GM23338 (cell line): ENCODE measurements around the gene RHO. TPM values are rescaled to one million over a fixed set of nuclear protein-coding genes. Genes with fewer than 3 reads are reported as not detected.

Experiments used
- ATAC-seq: fragments of 200-7000 bp; cut with Tn5 transposase; 3 replicates; pipeline ENCODE4 v1.9.1; 2020
- DNase-seq: peaks from one replicate; pipeline ENCODE4 v3.0.0-alpha.2; 2015; ENCODE audit warnings: low spot score
- H2AFZ ChIP-seq: fragments of 200-600 bp; sonication (generic); 2 replicates; pipeline ENCODE4 v1.8.0; 2016; ENCODE audit warnings: antibody characterized with exemption, mild to moderate bottlenecking, moderate library complexity
- H3F3A ChIP-seq: fragments of 200-600 bp; sonication (generic); replicated peaks from 2 replicates; pipeline ENCODE4 v1.8.0; 2017; ENCODE audit warnings: antibody characterized with exemption, mixed run types, low read depth
- H3K27ac ChIP-seq: fragments of 200-600 bp; sonication (generic); 2 replicates; pipeline ENCODE4 v1.6.1; 2016; ENCODE audit warnings: low read depth
- H3K27me3 ChIP-seq: fragments of 200-600 bp; sonication (generic); 2 replicates; pipeline ENCODE4 v1.8.0; 2016; ENCODE audit warnings: mild to moderate bottlenecking, mixed run types, moderate library complexity; ENCODE audit not compliant: insufficient read depth
- H3K36me3 ChIP-seq: fragments of 200-600 bp; sonication (generic); 2 replicates; pipeline ENCODE4 v1.8.0; 2016; ENCODE audit warnings: mild to moderate bottlenecking; ENCODE audit not compliant: insufficient read depth
- H3K4me1 ChIP-seq: fragments of 200-600 bp; sonication (generic); 2 replicates; pipeline ENCODE4 v1.8.0; 2016; ENCODE audit warnings: mild to moderate bottlenecking, moderate library complexity; ENCODE audit not compliant: insufficient read depth
- H3K4me2 ChIP-seq: fragments of 200-600 bp; sonication (generic); 2 replicates; pipeline ENCODE4 v1.7.1; 2017; ENCODE audit warnings: mixed run types
- H3K4me3 ChIP-seq: fragments of 200-600 bp; sonication (generic); 2 replicates; pipeline ENCODE4 v1.6.1; 2016; ENCODE audit warnings: mixed run types
- H3K79me2 ChIP-seq: fragments of 200-600 bp; sonication (generic); replicated peaks from 2 replicates; pipeline ENCODE4 v1.8.0; 2017; ENCODE audit warnings: mild to moderate bottlenecking; ENCODE audit not compliant: insufficient read depth
- H3K9me2 ChIP-seq: fragments of 200-600 bp; sonication (generic); 2 replicates; pipeline ENCODE4 v1.8.0; 2017; ENCODE audit not compliant: insufficient read depth
- H4K20me1 ChIP-seq: fragments of 200-600 bp; sonication (generic); replicated peaks from 2 replicates; pipeline ENCODE4 v1.8.0; 2017; ENCODE audit warnings: mild to moderate bottlenecking; ENCODE audit not compliant: insufficient read depth
- H3K27ac Mint-ChIP-seq: 2 replicates; pipeline ENCODE4 v1.8.0; 2020; ENCODE audit warnings: inconsistent platforms, mild to moderate bottlenecking, moderate library complexity, mixed read lengths
- H3K27me3 Mint-ChIP-seq: 3 replicates; pipeline ENCODE4 v1.8.0; 2022; ENCODE audit warnings: low read depth, mild to moderate bottlenecking, moderate library complexity, mixed read lengths, inconsistent platforms; ENCODE audit not compliant: insufficient read depth, poor library complexity
- H3K36me3 Mint-ChIP-seq: 3 replicates; pipeline ENCODE4 v1.8.0; 2021; ENCODE audit warnings: low read depth, mild to moderate bottlenecking, inconsistent platforms, moderate library complexity, mixed read lengths
- H3K4me1 Mint-ChIP-seq: 3 replicates; pipeline ENCODE4 v1.8.0; 2020; ENCODE audit warnings: mild to moderate bottlenecking, inconsistent platforms, mixed read lengths
- H3K4me3 Mint-ChIP-seq: 3 replicates; pipeline ENCODE4 v1.8.0; 2021; ENCODE audit warnings: moderate library complexity, mild to moderate bottlenecking, inconsistent platforms, mixed read lengths
- H3K9me3 Mint-ChIP-seq: 3 replicates; pipeline ENCODE4 v1.8.0; 2020; ENCODE audit warnings: moderate library complexity, mild to moderate bottlenecking, inconsistent platforms, mixed read lengths
- CREB1 ChIP-seq: fragments of 250-450 bp; sonication (Bioruptor Pico); IDR thresholded peaks from 2 replicates; pipeline ENCODE4 v1.5.0; 2020; ENCODE audit warnings: low read depth, mild to moderate bottlenecking, moderate library complexity
- EZH2 ChIP-seq: fragments of 200-600 bp; sonication (generic); IDR thresholded peaks from one replicate; pipeline ENCODE4 v1.8.0; 2017; ENCODE audit warnings: antibody characterized with exemption, mild to moderate bottlenecking, low read depth; ENCODE audit not compliant: unreplicated experiment
- JUNB ChIP-seq: IDR thresholded peaks from one replicate; pipeline ENCODE4 v1.6.1; 2016; ENCODE audit warnings: antibody characterized with exemption; ENCODE audit not compliant: unreplicated experiment
- NANOG ChIP-seq: IDR thresholded peaks from 2 replicates; pipeline ENCODE4 v1.6.1; 2016; ENCODE audit warnings: antibody characterized with exemption, borderline replicate concordance
- ZNF114 ChIP-seq: fragments of 250-450 bp; sonication (Bioruptor Pico); IDR thresholded peaks from 2 replicates; pipeline ENCODE4 v1.5.0; 2020; ENCODE audit warnings: mild to moderate bottlenecking, moderate library complexity
- ZNF331 ChIP-seq: fragments of 250-450 bp; sonication (Bioruptor Pico); IDR thresholded peaks from 2 replicates; pipeline ENCODE4 v1.5.0; 2020; ENCODE audit warnings: low read depth, mild to moderate bottlenecking, moderate library complexity
- polyA plus RNA-seq: library from polyadenylated mRNA; unstranded; fragments of >200 nt; fragmentation: Nextera tagmentation; extraction: Ambion mirVana; gene quantifications from 2 replicates; pipeline ENCODE4 v1.2.1, GENCODE V29; 2016
- total RNA-seq: library from RNA; depleted of rRNA; stranded (reverse); fragments of >200 nt; shearing (Covaris generic); gene quantifications from 2 replicates; pipeline ENCODE4 v1.2.3, GENCODE V29; 2014
- TF ChIP-seq, protein P1 (sequence below): fragments of 250-450 bp; sonication (Bioruptor Pico); IDR thresholded peaks from 2 replicates; pipeline ENCODE4 v1.5.0; 2020; ENCODE audit warnings: mild to moderate bottlenecking, moderate library complexity
- TF ChIP-seq, protein P2 (sequence below): IDR thresholded peaks from one replicate; pipeline ENCODE4 v1.6.1; 2018; ENCODE audit warnings: antibody characterized with exemption; ENCODE audit not compliant: unreplicated experiment
- TF ChIP-seq, protein P3 (sequence below): IDR thresholded peaks from 2 replicates; pipeline ENCODE4 v1.6.1; 2016; ENCODE audit warnings: antibody characterized with exemption
- TF ChIP-seq, protein P4 (sequence below), 2 experiments: fragments of 200-600 bp in 1 of 2; sonication (generic) in 1 of 2; conservative IDR thresholded peaks; 2 replicates each; pipeline versions ENCODE4 v1.5.1 to v1.6.1; 2016 to 2017; ENCODE audit warnings: antibody characterized with exemption in 2 of 2, low read depth in 2 of 2, mild to moderate bottlenecking in 2 of 2, moderate library complexity in 1 of 2

RHO gene
- total and polyA plus RNA-seq, 2 experiments from 2014 or later: not detected

DNA sequence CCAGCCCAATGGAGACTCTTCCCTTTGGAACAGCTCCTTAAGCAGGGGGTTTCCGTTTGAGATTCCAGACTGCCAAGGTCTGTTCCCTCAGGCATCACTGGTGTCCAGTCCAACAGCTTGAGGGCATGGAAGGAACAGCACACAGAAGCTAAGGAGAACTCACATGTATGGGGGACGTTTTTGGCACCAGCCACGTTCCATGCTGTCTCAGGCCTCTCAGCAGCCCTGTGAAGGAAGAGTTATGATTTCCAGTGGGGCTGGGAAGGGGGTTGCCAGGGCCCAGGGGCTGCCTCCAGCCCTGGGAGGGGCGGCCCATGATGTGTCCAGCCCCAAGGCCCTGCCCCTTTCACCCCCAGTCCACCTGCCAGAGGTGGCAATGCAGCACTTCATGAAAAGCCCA lies 7.5 kb upstream of the RHO start:
- no peaks in the 10 kb centered on the region for H3K36me3 ChIP-seq
- no peak for TF ChIP-seq JUNB
- TF ChIP-seq, protein P1, sequence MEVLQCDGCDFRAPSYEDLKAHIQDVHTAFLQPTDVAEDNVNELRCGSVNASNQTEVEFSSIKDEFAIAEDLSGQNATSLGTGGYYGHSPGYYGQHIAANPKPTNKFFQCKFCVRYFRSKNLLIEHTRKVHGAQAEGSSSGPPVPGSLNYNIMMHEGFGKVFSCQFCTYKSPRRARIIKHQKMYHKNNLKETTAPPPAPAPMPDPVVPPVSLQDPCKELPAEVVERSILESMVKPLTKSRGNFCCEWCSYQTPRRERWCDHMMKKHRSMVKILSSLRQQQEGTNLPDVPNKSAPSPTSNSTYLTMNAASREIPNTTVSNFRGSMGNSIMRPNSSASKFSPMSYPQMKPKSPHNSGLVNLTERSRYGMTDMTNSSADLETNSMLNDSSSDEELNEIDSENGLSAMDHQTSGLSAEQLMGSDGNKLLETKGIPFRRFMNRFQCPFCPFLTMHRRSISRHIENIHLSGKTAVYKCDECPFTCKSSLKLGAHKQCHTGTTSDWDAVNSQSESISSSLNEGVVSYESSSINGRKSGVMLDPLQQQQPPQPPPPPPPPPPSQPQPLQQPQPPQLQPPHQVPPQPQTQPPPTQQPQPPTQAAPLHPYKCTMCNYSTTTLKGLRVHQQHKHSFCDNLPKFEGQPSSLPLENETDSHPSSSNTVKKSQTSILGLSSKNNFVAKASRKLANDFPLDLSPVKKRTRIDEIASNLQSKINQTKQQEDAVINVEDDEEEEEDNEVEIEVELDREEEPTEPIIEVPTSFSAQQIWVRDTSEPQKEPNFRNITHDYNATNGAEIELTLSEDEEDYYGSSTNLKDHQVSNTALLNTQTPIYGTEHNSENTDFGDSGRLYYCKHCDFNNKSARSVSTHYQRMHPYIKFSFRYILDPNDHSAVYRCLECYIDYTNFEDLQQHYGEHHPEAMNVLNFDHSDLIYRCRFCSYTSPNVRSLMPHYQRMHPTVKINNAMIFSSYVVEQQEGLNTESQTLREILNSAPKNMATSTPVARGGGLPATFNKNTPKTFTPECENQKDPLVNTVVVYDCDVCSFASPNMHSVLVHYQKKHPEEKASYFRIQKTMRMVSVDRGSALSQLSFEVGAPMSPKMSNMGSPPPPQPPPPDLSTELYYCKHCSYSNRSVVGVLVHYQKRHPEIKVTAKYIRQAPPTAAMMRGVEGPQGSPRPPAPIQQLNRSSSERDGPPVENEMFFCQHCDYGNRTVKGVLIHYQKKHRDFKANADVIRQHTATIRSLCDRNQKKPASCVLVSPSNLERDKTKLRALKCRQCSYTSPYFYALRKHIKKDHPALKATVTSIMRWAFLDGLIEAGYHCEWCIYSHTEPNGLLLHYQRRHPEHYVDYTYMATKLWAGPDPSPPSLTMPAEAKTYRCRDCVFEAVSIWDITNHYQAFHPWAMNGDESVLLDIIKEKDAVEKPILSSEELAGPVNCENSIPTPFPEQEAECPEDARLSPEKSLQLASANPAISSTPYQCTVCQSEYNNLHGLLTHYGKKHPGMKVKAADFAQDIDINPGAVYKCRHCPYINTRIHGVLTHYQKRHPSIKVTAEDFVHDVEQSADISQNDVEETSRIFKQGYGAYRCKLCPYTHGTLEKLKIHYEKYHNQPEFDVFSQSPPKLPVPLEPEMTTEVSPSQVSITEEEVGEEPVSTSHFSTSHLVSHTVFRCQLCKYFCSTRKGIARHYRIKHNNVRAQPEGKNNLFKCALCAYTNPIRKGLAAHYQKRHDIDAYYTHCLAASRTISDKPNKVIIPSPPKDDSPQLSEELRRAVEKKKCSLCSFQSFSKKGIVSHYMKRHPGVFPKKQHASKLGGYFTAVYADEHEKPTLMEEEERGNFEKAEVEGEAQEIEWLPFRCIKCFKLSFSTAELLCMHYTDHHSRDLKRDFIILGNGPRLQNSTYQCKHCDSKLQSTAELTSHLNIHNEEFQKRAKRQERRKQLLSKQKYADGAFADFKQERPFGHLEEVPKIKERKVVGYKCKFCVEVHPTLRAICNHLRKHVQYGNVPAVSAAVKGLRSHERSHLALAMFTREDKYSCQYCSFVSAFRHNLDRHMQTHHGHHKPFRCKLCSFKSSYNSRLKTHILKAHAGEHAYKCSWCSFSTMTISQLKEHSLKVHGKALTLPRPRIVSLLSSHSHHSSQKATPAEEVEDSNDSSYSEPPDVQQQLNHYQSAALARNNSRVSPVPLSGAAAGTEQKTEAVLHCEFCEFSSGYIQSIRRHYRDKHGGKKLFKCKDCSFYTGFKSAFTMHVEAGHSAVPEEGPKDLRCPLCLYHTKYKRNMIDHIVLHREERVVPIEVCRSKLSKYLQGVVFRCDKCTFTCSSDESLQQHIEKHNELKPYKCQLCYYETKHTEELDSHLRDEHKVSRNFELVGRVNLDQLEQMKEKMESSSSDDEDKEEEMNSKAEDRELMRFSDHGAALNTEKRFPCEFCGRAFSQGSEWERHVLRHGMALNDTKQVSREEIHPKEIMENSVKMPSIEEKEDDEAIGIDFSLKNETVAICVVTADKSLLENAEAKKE: no peak
- DNase-seq: no peak
- H3K9me3 Mint-ChIP-seq: no peaks in the 10 kb centered on the region; the same call in 2 of the 3 replicates
- no peaks in the 10 kb centered on the region for H3K9me2 ChIP-seq
- H3K79me2 ChIP-seq: no peaks in the 10 kb centered on the region
- no peak overlapping the region for H2AFZ ChIP-seq
- H3K27ac ChIP-seq: no peak overlapping the region
- peaks cover 9% of the 10 kb centered on the region for H3K4me1 Mint-ChIP-seq
- no peak for ATAC-seq
- no peaks in the 10 kb centered on the region for H3K4me1 ChIP-seq
- no peaks in the 10 kb centered on the region for H3F3A ChIP-seq
- no peak overlapping the region for H3K4me2 ChIP-seq
- no peak overlapping the region for H3K4me3 ChIP-seq
- peaks cover 13% of the 10 kb centered on the region for H3K36me3 Mint-ChIP-seq
- no peak overlapping the region for H3K4me3 Mint-ChIP-seq
- peaks cover 11% of the 10 kb centered on the region for H3K27me3 Mint-ChIP-seq
- no peaks in the 10 kb centered on the region for H4K20me1 ChIP-seq
- H3K27me3 ChIP-seq: no peaks in the 10 kb centered on the region
- no peak overlapping the region for H3K27ac Mint-ChIP-seq

DNA sequence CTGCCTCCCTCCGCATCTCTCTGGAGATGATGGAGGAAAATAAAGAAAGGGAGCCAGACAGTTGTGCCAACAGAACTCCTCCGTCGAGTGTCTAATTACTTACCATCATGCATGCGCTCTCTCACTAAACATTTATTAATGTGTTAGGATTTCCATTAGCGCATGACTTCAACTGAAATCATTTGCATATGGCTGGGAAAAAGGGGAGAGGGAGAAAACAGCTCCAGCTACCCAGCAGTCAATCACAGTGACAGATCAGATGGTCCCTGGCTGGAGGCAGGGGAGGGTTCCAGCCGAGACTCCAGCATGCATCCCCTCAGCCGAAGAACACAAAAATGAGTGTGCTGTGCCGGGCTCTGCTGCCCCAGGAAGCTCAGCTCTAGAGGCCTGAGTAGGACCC lies 6.8 kb upstream of the RHO start:
- no peak overlapping the region for H3K4me3 ChIP-seq
- peaks cover 10% of the 10 kb centered on the region for H3K27me3 Mint-ChIP-seq
- H3K4me3 Mint-ChIP-seq: no peak overlapping the region
- H3K4me1 ChIP-seq: no peaks in the 10 kb centered on the region
- no peaks in the 10 kb centered on the region for H3K27me3 ChIP-seq
- no peak; the same call in 2 of the 3 replicates for ATAC-seq
- H3K4me2 ChIP-seq: no peak overlapping the region
- no peak overlapping the region for H2AFZ ChIP-seq
- H3K27ac ChIP-seq: no peak overlapping the region
- no peak for DNase-seq
- H3K9me3 Mint-ChIP-seq: no peaks in the 10 kb centered on the region
- H3K36me3 Mint-ChIP-seq: peaks cover 7% of the 10 kb centered on the region
- H3K9me2 ChIP-seq: no peaks in the 10 kb centered on the region
- no peaks in the 10 kb centered on the region for H3K36me3 ChIP-seq
- no peaks in the 10 kb centered on the region for H4K20me1 ChIP-seq
- H3K27ac Mint-ChIP-seq: no peak overlapping the region
- no peaks in the 10 kb centered on the region for H3F3A ChIP-seq
- H3K4me1 Mint-ChIP-seq: peaks cover 14% of the 10 kb centered on the region
- no peaks in the 10 kb centered on the region for H3K79me2 ChIP-seq
- TF ChIP-seq NANOG: no peak
- no peak for TF ChIP-seq EZH2
- TF ChIP-seq, protein P2, sequence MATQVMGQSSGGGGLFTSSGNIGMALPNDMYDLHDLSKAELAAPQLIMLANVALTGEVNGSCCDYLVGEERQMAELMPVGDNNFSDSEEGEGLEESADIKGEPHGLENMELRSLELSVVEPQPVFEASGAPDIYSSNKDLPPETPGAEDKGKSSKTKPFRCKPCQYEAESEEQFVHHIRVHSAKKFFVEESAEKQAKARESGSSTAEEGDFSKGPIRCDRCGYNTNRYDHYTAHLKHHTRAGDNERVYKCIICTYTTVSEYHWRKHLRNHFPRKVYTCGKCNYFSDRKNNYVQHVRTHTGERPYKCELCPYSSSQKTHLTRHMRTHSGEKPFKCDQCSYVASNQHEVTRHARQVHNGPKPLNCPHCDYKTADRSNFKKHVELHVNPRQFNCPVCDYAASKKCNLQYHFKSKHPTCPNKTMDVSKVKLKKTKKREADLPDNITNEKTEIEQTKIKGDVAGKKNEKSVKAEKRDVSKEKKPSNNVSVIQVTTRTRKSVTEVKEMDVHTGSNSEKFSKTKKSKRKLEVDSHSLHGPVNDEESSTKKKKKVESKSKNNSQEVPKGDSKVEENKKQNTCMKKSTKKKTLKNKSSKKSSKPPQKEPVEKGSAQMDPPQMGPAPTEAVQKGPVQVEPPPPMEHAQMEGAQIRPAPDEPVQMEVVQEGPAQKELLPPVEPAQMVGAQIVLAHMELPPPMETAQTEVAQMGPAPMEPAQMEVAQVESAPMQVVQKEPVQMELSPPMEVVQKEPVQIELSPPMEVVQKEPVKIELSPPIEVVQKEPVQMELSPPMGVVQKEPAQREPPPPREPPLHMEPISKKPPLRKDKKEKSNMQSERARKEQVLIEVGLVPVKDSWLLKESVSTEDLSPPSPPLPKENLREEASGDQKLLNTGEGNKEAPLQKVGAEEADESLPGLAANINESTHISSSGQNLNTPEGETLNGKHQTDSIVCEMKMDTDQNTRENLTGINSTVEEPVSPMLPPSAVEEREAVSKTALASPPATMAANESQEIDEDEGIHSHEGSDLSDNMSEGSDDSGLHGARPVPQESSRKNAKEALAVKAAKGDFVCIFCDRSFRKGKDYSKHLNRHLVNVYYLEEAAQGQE: no peak
- TF ChIP-seq, protein P3, sequence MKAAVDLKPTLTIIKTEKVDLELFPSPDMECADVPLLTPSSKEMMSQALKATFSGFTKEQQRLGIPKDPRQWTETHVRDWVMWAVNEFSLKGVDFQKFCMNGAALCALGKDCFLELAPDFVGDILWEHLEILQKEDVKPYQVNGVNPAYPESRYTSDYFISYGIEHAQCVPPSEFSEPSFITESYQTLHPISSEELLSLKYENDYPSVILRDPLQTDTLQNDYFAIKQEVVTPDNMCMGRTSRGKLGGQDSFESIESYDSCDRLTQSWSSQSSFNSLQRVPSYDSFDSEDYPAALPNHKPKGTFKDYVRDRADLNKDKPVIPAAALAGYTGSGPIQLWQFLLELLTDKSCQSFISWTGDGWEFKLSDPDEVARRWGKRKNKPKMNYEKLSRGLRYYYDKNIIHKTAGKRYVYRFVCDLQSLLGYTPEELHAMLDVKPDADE: no peak
- no peak for TF ChIP-seq ZNF114 (CRISPR knock-in tag)
- TF ChIP-seq, protein P4, sequence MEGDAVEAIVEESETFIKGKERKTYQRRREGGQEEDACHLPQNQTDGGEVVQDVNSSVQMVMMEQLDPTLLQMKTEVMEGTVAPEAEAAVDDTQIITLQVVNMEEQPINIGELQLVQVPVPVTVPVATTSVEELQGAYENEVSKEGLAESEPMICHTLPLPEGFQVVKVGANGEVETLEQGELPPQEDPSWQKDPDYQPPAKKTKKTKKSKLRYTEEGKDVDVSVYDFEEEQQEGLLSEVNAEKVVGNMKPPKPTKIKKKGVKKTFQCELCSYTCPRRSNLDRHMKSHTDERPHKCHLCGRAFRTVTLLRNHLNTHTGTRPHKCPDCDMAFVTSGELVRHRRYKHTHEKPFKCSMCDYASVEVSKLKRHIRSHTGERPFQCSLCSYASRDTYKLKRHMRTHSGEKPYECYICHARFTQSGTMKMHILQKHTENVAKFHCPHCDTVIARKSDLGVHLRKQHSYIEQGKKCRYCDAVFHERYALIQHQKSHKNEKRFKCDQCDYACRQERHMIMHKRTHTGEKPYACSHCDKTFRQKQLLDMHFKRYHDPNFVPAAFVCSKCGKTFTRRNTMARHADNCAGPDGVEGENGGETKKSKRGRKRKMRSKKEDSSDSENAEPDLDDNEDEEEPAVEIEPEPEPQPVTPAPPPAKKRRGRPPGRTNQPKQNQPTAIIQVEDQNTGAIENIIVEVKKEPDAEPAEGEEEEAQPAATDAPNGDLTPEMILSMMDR (conservative IDR thresholded peaks at IDR 0.05; ENCODE audit: low read depth in 2 of 2): no peak
- no peak for TF ChIP-seq CREB1
- TF ChIP-seq ZNF331 (CRISPR knock-in tag): no peak
